HEK293 (cell line): ENCODE results near the gene SRL.

Source experiments
- CTCF ChIA-PET: fragments of 350-600 bp; formaldehyde crosslinking; extraction: SDS; loops from one replicate; lab custom pipeline; 2021; ENCODE audit warnings: antibody characterized with exemption; lab: Yijun Ruan, JAX
- POLR2A ChIA-PET: fragments of 300-600 bp; formaldehyde crosslinking; extraction: SDS; loops from one replicate; lab custom pipeline; 2020; ENCODE audit warnings: antibody characterized with exemption, inconsistent platforms; lab: Yijun Ruan, JAX
- H3K27ac ChIP-seq: fragments of 200-500 bp; sonication (Bioruptor generic); 2 replicates; pipeline ENCODE4 v1.5.1; 2014; ENCODE audit warnings: low read depth, low read length, control low read depth, inconsistent platforms; ENCODE audit errors: extremely low read depth
- H3K36me3 ChIP-seq, 2 experiments: fragments of 200-500 bp in 1 of 2; sonication (Bioruptor generic) in 1 of 2; 1 replicate in 1 of 2; 2 replicates in 1 of 2; pipeline ENCODE4 v1.5.1; 2014 to 2017; ENCODE audit warnings: inconsistent platforms in 2 of 2, low read length in 2 of 2; ENCODE audit not compliant: control insufficient read depth in 2 of 2, insufficient read depth in 1 of 2
- H3K4me1 ChIP-seq: fragments of 200-500 bp; sonication (Bioruptor generic); 2 replicates; pipeline ENCODE4 v1.5.1; 2014; ENCODE audit warnings: mild to moderate bottlenecking, low read length, inconsistent platforms; ENCODE audit not compliant: control insufficient read depth, insufficient read depth
- H3K4me3 ChIP-seq: 2 replicates; pipeline ENCODE4 v1.5.1; 2011; ENCODE audit warnings: low read depth, mild to moderate bottlenecking, control low read depth, low read length, moderate library complexity
- H3K9me3 ChIP-seq: fragments of 200-500 bp; sonication (Bioruptor generic); 2 replicates; pipeline ENCODE4 v1.5.1; 2014; ENCODE audit warnings: low read depth, low read length, inconsistent platforms; ENCODE audit not compliant: control insufficient read depth, insufficient read depth
- FEZF1 ChIP-seq: fragments of 450-650 bp; formaldehyde crosslinking; IDR thresholded peaks from 2 replicates; pipeline ENCODE4 v1.5.1; 2016; ENCODE audit warnings: missing biosample characterization, missing genetic modification characterization
- OVOL3 ChIP-seq: fragments of 450-650 bp; formaldehyde crosslinking; IDR thresholded peaks from 2 replicates; pipeline ENCODE4 v1.5.1; 2016; ENCODE audit warnings: missing biosample characterization, missing genetic modification characterization
- RBAK ChIP-seq: fragments of 450-650 bp; formaldehyde crosslinking; IDR thresholded peaks from 2 replicates; pipeline ENCODE4 v1.5.1; 2016; ENCODE audit warnings: missing biosample characterization, missing genetic modification characterization
- REPIN1 ChIP-seq: fragments of 450-650 bp; formaldehyde crosslinking; IDR thresholded peaks from 2 replicates; pipeline ENCODE4 v1.5.1; 2017; ENCODE audit warnings: missing biosample characterization, missing genetic modification characterization, low read depth
- SP2 ChIP-seq: fragments of 450-650 bp; formaldehyde crosslinking; IDR thresholded peaks from 2 replicates; pipeline ENCODE4 v1.5.1; 2016; ENCODE audit warnings: missing biosample characterization, missing genetic modification characterization
- YY2 ChIP-seq: fragments of 450-650 bp; formaldehyde crosslinking; IDR thresholded peaks from 2 replicates; pipeline ENCODE4 v1.5.1; 2016; ENCODE audit warnings: missing biosample characterization, missing genetic modification characterization
- ZBTB1 ChIP-seq: fragments of 450-650 bp; formaldehyde crosslinking; IDR thresholded peaks from 2 replicates; pipeline ENCODE4 v1.5.1; 2016; ENCODE audit warnings: missing biosample characterization, missing genetic modification characterization
- ZIC2 ChIP-seq: fragments of 450-650 bp; formaldehyde crosslinking; IDR thresholded peaks from 2 replicates; pipeline ENCODE4 v1.5.1; 2016; ENCODE audit warnings: missing biosample characterization, missing genetic modification characterization
- ZNF157 ChIP-seq: fragments of 450-650 bp; formaldehyde crosslinking; IDR thresholded peaks from 2 replicates; pipeline ENCODE4 v1.5.1; 2016; ENCODE audit warnings: missing biosample characterization, missing genetic modification characterization
- ZNF24 ChIP-seq: fragments of 450-650 bp; formaldehyde crosslinking; IDR thresholded peaks from 2 replicates; pipeline ENCODE4 v1.5.1; 2016; ENCODE audit warnings: missing biosample characterization, missing genetic modification characterization
- ZNF426 ChIP-seq: fragments of 450-650 bp; formaldehyde crosslinking; IDR thresholded peaks from 2 replicates; pipeline ENCODE4 v1.5.1; 2017; ENCODE audit warnings: missing biosample characterization, missing genetic modification characterization, mild to moderate bottlenecking, inconsistent platforms, moderate library complexity
- ZNF610 ChIP-seq: fragments of 450-650 bp; formaldehyde crosslinking; IDR thresholded peaks from 2 replicates; pipeline ENCODE4 v1.5.1; 2016; ENCODE audit warnings: missing biosample characterization, missing genetic modification characterization, borderline replicate concordance
- ZNF654 ChIP-seq: fragments of 450-650 bp; formaldehyde crosslinking; IDR thresholded peaks from 2 replicates; pipeline ENCODE4 v1.5.1; 2016; ENCODE audit warnings: low read depth, missing biosample characterization, missing genetic modification characterization
- ZNF701 ChIP-seq: fragments of 450-650 bp; formaldehyde crosslinking; IDR thresholded peaks from 2 replicates; pipeline ENCODE4 v1.5.1; 2016; ENCODE audit warnings: missing biosample characterization, missing genetic modification characterization
- ZNF747 ChIP-seq: fragments of 450-650 bp; formaldehyde crosslinking; IDR thresholded peaks from 2 replicates; pipeline ENCODE4 v1.5.1; 2016; ENCODE audit warnings: missing biosample characterization, missing genetic modification characterization
- ZNF776 ChIP-seq: fragments of 450-650 bp; formaldehyde crosslinking; IDR thresholded peaks from 2 replicates; pipeline ENCODE4 v1.5.0; 2017; ENCODE audit warnings: missing biosample characterization, missing genetic modification characterization, borderline replicate concordance
- ZNF830 ChIP-seq: fragments of 450-650 bp; IDR thresholded peaks from 2 replicates; pipeline ENCODE4 v1.5.0; 2018; ENCODE audit warnings: missing biosample characterization, missing genetic modification characterization, low read depth, mild to moderate bottlenecking, moderate library complexity
- TF ChIP-seq, protein P1 (sequence below): fragments of 450-650 bp; formaldehyde crosslinking; IDR thresholded peaks from 2 replicates; pipeline ENCODE4 v1.5.1; 2017; ENCODE audit warnings: missing biosample characterization, missing genetic modification characterization
- TF ChIP-seq, protein P2 (sequence below): fragments of 450-650 bp; formaldehyde crosslinking; IDR thresholded peaks from 2 replicates; pipeline ENCODE4 v1.5.1; 2016; ENCODE audit warnings: missing biosample characterization, missing genetic modification characterization
- TF ChIP-seq, protein P3 (sequence below): fragments of 450-650 bp; formaldehyde crosslinking; IDR thresholded peaks from 2 replicates; pipeline ENCODE4 v1.5.1; 2016; ENCODE audit warnings: missing biosample characterization, missing genetic modification characterization

Gene SRL

DNA sequence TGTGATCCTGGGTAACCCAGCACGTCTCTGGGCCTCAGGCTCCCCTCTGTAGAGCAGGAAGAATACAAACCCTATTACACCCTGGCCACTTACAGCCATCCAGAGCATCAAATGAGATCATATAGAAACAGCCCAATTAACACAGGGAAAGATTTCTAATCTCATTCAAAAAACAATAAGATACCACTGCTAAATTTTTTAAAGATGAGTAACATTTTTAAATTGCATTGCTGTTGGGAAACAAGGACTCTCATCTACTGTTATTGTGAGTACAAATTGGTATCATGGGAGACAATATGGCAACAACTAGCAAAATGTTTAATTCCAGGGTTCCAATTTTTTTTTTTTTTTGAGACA lies 41.1 kb downstream of the SRL start:
- CTCF ChIA-PET = interaction anchor here (0.6 to 7.2 kb wide), 32 partner anchors 9 to 262 kb away, joined by 3 to 73 read pairs (median 4); partner anchors contain the start of gene TFAP4
- Histone ChIP-seq H3K9me3 (no peaks in the 10 kb centered on the region), H3K4me3 (no peak overlapping the region), H3K27ac (no peak overlapping the region), H3K4me1 (no peaks in the 10 kb centered on the region), H3K36me3 (no peaks in the 10 kb centered on the region)
- POLR2A ChIA-PET = interaction anchor here (0.6 to 1.4 kb wide), 2 partner anchors 53 to 72 kb away, joined by 7 read pairs; partner anchors contain the start of gene TFAP4
- no peak for TF ChIP-seq ZNF610 (tag by site-specific recombination)
- TF ChIP-seq, protein P1, sequence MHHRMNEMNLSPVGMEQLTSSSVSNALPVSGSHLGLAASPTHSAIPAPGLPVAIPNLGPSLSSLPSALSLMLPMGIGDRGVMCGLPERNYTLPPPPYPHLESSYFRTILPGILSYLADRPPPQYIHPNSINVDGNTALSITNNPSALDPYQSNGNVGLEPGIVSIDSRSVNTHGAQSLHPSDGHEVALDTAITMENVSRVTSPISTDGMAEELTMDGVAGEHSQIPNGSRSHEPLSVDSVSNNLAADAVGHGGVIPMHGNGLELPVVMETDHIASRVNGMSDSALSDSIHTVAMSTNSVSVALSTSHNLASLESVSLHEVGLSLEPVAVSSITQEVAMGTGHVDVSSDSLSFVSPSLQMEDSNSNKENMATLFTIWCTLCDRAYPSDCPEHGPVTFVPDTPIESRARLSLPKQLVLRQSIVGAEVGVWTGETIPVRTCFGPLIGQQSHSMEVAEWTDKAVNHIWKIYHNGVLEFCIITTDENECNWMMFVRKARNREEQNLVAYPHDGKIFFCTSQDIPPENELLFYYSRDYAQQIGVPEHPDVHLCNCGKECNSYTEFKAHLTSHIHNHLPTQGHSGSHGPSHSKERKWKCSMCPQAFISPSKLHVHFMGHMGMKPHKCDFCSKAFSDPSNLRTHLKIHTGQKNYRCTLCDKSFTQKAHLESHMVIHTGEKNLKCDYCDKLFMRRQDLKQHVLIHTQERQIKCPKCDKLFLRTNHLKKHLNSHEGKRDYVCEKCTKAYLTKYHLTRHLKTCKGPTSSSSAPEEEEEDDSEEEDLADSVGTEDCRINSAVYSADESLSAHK (tag by site-specific recombination) = no peak
- TF ChIP-seq ZNF830 (tag by site-specific recombination) = no peak
- TF ChIP-seq OVOL3 (tag by site-specific recombination) = no peak
- TF ChIP-seq ZNF426 (tag by site-specific recombination) = no peak
- no peak for TF ChIP-seq YY2 (tag by site-specific recombination)
- no peak for TF ChIP-seq ZNF701
- TF ChIP-seq, protein P2, sequence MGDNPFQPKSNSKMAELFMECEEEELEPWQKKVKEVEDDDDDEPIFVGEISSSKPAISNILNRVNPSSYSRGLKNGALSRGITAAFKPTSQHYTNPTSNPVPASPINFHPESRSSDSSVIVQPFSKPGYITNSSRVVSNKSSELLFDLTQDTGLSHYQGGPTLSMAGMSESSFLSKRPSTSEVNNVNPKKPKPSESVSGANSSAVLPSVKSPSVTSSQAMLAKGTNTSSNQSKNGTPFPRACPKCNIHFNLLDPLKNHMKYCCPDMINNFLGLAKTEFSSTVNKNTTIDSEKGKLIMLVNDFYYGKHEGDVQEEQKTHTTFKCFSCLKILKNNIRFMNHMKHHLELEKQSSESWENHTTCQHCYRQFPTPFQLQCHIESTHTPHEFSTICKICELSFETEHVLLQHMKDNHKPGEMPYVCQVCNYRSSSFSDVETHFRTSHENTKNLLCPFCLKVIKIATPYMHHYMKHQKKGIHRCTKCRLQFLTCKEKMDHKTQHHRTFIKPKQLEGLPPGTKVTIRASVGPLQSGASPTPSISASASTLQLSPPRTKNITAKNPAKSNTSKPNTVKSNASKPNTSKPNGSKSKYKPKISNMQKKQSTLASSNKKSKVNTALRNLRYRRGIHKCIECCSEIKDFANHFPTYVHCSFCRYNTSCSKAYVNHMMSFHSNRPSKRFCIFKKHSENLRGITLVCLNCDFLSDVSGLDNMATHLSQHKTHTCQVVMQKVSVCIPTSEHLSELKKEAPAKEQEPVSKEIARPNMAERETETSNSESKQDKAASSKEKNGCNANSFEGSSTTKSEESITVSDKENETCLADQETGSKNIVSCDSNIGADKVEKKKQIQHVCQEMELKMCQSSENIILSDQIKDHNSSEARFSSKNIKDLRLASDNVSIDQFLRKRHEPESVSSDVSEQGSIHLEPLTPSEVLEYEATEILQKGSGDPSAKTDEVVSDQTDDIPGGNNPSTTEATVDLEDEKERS (tag by site-specific recombination) = no peak
- no peak for TF ChIP-seq ZBTB1
- TF ChIP-seq REPIN1 = no peak
- no peak for TF ChIP-seq ZNF24 (tag by site-specific recombination)
- no peak for TF ChIP-seq ZNF747 (tag by site-specific recombination)
- no peak for TF ChIP-seq ZNF776 (tag by site-specific recombination)

DNA sequence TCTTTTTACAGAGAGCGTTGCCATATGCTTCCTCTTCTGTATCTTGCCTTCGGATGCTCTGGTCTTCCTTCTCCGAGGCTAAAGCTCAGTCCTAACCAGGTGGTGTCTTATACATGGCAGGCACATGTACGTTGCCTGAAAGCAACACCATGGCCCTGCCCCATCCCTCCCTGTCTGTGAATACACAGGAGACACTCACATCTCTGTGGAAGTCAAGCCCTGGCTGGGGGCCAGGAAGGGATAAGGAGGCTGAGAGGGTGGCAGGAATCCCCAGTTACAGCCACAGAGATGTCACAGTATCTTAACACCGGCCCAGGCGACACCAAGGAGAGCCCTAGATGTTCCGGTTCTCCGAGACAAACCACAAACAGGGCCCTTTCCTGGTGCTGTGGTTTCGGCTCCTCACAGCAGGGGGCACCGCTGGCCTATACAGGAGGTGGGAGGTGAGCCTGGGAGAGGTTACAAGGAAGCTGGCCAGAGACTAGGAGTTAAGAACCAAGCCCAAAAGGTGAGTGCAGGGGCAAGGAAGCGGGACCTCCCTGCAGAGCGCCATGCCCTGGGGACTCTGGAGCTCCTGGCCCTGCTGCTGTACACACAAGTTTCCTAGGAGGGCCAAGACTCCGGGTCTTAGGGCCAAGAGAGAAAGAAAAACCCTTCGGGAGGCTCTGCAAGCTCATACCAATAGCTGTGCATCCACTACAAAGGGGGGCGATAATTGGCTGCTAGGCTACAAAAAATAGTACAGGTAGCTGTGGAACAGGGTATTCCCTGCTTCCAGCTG lies 41.7 kb downstream of the SRL start:
- TF ChIP-seq, protein P3, sequence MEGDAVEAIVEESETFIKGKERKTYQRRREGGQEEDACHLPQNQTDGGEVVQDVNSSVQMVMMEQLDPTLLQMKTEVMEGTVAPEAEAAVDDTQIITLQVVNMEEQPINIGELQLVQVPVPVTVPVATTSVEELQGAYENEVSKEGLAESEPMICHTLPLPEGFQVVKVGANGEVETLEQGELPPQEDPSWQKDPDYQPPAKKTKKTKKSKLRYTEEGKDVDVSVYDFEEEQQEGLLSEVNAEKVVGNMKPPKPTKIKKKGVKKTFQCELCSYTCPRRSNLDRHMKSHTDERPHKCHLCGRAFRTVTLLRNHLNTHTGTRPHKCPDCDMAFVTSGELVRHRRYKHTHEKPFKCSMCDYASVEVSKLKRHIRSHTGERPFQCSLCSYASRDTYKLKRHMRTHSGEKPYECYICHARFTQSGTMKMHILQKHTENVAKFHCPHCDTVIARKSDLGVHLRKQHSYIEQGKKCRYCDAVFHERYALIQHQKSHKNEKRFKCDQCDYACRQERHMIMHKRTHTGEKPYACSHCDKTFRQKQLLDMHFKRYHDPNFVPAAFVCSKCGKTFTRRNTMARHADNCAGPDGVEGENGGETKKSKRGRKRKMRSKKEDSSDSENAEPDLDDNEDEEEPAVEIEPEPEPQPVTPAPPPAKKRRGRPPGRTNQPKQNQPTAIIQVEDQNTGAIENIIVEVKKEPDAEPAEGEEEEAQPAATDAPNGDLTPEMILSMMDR (tag by site-specific recombination) = peak; percentile 80
- peak; percentile 65 for TF ChIP-seq ZNF654 (tag by site-specific recombination)
- TF ChIP-seq RBAK (tag by site-specific recombination) = no peak
- no peak for TF ChIP-seq FEZF1 (tag by site-specific recombination)
- no peak for TF ChIP-seq ZNF157 (tag by site-specific recombination)
- TF ChIP-seq SP2 = no peak
- 0 out of 2 replicates have a peak, but pooled peaks have one; percentile 28 for TF ChIP-seq ZIC2 (tag by site-specific recombination)
- CTCF ChIA-PET = interaction anchor here (0.6 to 7.2 kb wide), 33 partner anchors 8 to 261 kb away, joined by 3 to 73 read pairs (median 4); partner anchors contain the start of gene TFAP4
- Histone ChIP-seq H3K9me3 (no peaks in the 10 kb centered on the region), H3K4me1 (no peaks in the 10 kb centered on the region), H3K36me3 (no peaks in the 10 kb centered on the region), H3K27ac (no peak overlapping the region), H3K4me3 (no peak overlapping the region)
- POLR2A ChIA-PET = interaction anchor here (0.6 to 1.4 kb wide), 2 partner anchors 54 to 73 kb away, joined by 7 read pairs; partner anchors contain the start of gene TFAP4
